Jurkat, Clone E6-1 (cell line): ENCODE measurements around the gene SART1.
"Not testable (repeated sequence)": the region's sequence is repeated elsewhere in the genome, so short reads cannot be mapped to it uniquely, and the experiment has no call there.

ENCODE experiments used
- DNase-seq: peaks from one replicate; pipeline ENCODE4 v3.0.0-alpha.2; 2011; ENCODE audit warnings: low read depth, low spot score
- H3K4me3 ChIP-seq: 2 replicates; pipeline ENCODE4 v1.5.1; 2011; ENCODE audit warnings: mild to moderate bottlenecking, low read length, control low read depth, moderate library complexity

The SART1 gene

GRCh38 chr11:66011239-66011784 is 49.8 kb downstream of the SART1 start:
- DNase-seq = no peak
- no peak overlapping the region for H3K4me3 ChIP-seq

DNA sequence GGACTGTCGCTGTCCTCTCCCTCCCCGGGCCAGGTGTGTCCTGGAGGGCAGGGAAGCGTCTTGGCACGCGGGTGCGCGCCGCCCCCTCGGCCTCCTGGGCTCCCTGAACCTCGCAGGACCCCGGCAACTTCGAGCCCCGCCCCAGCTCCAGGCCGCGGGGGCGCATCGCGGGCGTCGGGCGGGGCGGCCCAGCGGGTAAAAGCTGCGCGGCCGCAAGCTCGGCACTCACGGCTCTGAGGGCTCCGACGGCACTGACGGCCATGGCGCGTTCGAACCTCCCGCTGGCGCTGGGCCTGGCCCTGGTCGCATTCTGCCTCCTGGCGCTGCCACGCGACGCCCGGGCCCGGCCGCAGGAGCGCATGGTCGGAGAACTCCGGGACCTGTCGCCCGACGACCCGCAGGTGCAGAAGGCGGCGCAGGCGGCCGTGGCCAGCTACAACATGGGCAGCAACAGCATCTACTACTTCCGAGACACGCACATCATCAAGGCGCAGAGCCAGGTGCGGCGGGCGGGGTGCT is 50.3 kb downstream of the SART1 start, which contains the start of gene CST6:
CST6 (plus strand) TSS at position 224 of the 519 bp plus-strand sequence; CDS start at position 261, 37 bp downstream.
- no peak for DNase-seq
- no peak within 1 kb of the TSS for H3K4me3 ChIP-seq

DNA sequence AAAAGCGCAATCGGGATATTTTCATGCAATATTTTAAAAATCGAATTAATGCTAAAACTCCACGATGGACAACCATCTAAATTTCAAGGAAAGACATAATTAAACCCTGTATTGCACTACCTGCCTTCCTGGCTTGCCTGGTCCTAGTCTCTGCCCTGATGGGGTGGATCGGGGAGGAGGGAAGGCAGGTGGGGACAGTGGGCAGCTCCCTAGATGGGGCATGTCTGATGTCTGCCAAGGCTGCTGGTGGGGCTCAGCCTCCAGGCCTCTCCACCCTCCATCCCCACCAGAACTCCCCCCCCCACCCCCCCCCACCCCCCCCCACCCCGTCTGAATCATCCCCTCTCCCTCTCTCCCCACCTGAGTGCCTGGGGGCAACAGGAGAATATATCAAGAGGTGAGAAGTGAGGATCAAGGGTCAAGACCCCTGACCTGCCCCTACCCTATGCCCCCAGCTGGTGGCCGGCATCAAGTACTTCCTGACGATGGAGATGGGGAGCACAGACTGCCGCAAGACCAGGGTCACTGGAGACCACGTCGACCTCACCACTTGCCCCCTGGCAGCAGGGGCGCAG is 50.9 kb downstream of the SART1 start:
- DNase-seq = no peak
- H3K4me3 ChIP-seq = no peak overlapping the region

DNA sequence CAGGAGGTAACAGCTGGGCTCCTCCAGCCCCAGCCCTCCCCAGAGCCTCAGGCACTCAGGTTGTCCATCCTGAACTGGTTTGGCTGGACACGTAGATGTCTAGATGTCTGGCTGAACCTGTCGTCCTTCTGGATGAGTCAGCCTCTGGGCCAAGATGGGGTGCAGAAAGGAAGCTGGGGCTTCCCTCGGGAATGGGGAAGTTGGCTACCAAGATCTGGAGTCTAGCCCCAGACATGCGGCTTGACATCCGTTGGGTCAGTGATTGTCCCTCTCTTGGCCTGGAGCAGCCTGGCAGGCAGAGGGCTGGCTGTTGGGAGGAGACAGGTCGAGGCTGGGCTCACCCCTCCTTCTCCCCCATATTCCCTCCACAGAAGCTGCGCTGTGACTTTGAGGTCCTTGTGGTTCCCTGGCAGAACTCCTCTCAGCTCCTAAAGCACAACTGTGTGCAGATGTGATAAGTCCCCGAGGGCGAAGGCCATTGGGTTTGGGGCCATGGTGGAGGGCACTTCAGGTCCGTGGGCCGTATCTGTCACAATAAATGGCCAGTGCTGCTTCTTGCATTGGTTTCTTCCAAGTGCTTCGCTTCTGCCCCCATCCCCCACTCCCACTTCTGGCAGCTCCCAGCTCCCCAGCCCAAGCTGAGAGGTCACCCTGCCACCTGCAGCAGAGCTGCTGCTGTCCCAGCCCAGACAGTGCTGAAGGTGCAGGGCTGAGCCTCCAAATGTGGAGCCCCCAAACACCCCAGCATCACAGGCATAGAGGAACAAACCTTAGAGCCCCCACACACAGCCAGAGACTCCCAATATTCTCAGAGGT is 51.6 kb downstream of the SART1 start:
- no peak overlapping the region for H3K4me3 ChIP-seq
- no peak for DNase-seq

GRCh38 chr11:66013762-66014100 is 52.2 kb downstream of the SART1 start:
- DNase-seq = no peak
- H3K4me3 ChIP-seq = no peak overlapping the region

DNA sequence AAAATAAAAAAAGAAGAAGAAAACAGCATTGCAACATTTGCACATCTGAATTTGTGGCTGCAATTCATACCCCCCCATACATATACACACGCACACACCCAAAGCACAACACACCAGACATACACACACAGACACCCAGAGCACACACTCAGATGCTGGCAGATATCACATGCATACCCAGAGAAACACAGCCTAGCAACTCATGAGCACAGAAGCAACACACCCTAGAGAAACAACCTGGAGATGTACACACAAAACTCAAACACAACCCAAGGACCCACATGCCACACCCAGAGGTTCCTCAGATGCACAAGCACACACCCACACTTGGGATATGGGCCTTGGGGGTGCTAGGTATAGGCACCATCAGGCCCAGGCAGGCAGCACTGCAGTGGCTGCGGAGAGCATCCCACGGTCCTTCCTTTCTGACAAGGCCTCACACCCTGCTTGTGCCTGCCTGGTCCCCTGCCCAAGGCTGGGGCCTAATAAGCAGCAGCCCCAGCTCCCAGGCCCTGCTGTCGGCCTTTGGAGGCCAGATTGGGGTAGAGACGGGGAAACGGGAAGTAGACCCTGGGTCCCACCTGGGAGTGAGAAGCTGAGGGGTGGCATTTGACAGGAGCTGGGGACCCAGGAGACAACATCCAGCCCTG is 53.4 kb downstream of the SART1 start:
- DNase-seq = no peak
- H3K4me3 ChIP-seq = no peak overlapping the region

DNA sequence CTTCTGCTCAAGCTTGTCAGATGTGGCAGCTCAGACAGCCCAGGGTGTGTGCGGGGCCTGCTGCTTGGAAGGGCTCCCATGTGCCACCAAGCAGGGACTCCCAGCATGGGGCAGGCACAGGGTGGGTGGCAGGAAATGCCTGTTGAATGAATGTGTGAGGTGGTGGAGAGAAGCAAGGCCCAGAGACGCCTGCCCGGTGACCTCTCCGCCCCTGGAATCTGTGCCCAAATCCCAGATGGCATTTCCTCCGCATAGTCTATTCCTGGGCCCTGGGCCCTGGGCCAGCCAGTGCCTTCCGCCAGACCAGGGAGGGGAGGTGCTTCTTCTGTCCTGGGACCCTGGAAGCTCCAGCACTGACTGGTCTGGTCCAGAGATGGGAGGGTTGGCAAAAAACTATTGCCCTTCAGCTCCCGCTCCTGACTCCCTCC is 53.9 kb downstream of the SART1 start:
- H3K4me3 ChIP-seq = no peak overlapping the region
- no peak for DNase-seq

- DNase-seq = no peak
- no peak overlapping the region for H3K4me3 ChIP-seq
These were observed 54.6 kb downstream of the SART1 start for GRCh38 chr11:66015936-66016792.

DNA sequence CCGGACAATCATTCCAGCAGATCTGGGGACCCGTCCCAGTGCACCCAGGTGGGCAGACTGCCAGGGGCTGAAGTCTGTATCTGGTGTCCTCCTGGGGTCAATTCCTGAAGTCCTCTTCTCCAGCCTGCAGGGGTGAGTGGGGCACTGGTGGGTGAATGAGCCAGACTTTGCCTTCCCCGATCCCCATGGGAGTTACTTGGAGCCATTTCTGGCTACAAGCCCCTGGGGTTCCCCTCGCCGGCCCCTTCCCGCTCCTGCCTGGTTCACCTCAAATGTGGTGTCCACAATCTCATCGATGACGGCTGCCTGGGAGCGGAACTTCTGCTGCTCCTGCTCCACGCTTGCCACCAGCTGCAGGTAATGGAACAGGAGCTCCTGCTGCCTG is 55.3 kb downstream of the SART1 start:
- no peak for DNase-seq
- H3K4me3 ChIP-seq = no peak overlapping the region

GRCh38 chr11:66017321-66017720 is 55.8 kb downstream of the SART1 start:
- no peak for DNase-seq
- H3K4me3 ChIP-seq = no peak overlapping the region

DNA sequence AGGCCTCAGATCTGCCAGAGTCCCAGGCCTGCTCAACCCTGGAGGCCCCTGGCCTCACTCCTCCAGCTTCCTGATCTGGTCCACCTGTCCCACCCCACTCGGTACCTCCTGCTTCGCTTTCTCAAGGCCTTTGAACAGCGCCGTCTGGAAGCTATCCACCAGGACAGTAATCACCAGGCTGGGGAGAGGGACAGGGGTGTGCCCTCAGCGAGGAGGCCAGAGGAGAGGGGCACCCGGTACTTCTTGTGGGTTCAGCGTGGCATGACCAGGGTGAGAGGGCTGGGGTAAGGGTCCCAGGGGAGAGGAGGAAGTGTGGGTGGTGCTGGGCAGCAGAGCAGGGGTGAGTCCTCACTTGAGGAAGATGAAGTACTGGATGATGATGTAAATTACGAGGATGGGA is 58.7 kb downstream of the SART1 start:
- no peak overlapping the region for H3K4me3 ChIP-seq
- DNase-seq = no peak

GRCh38 chr11:66020618-66021357 is 59.3 kb downstream of the SART1 start:
- no peak for DNase-seq
- no peak overlapping the region for H3K4me3 ChIP-seq

- H3K4me3 ChIP-seq = 0 out of 2 replicates have a peak overlapping the region, but pooled peaks have one; percentile 23
- no peak for DNase-seq
These were observed 61.1 kb downstream of the SART1 start for GRCh38 chr11:66022401-66023185.

DNA sequence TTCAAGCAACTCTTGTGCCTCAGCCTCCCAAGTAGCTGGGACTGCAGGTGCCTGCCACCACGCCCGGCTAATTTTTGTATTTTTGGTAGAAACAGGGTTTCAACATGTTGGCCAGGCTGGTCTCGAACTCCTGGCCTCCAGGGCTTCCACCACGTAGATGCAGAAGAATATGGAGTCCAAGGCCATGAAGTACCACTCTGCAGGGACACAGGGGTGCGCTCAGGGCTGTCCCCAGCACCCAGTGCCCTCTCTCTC is 61.6 kb downstream of the SART1 start:
- H3K4me3 ChIP-seq, DNase-seq: not testable (repeated sequence)

- no peak within 1 kb of the TSS for H3K4me3 ChIP-seq
- no peak for DNase-seq
These were observed 64.5 kb downstream of the SART1 start, which contains the start of gene CATSPER1 for GRCh38 chr11:66026017-66026529. Gene CATSPER1, minus strand, starts transcription at chr11:66026479. Its CDS starts 100 bp downstream, at chr11:66026379.
